ENCODE results near the gene ARNT2.

The ARNT2 gene

DNA sequence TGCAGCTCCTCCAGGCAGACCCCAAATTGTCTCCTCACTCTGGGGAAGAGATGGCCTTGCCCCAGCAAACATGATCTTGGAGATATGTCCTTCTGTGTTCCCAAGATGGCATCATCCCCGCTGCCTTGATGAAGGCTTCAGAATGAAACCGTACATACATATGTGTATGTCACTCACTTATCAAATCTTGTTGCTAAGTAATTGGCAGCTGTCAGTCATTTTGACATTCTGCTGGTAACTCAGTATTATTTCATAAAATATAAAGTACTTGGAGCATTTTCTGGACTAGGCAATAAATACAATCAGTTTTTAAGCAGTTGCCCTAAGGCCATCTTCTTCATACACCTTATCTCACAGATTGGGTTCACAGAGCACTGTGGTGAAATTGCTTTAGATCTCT lies 62.4 kb downstream of the ARNT2 start:
- no peak for DNase-seq (ENCODE audit: low spot score)

DNA sequence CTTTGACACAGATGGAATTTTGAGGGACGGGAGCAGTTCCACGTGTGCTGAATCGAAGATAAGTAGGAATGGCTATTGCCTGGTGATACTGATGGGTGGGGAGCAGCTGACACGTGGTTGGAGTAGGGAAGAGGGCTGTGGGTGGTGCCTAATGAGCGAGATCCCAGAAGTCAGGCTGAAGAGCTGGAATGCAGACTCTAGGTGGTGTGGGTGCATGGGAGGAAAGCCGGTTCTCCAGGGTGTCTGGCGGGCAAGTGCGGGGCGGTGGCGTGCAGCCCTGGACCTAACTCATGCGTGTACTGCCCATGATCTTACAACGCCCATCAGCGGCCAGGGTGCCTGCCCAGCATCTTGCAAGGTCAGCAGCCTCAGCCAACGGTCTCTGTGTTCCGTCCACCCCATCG lies 63.1 kb downstream of the ARNT2 start:
- DNase-seq (ENCODE audit: low spot score): no peak

DNA sequence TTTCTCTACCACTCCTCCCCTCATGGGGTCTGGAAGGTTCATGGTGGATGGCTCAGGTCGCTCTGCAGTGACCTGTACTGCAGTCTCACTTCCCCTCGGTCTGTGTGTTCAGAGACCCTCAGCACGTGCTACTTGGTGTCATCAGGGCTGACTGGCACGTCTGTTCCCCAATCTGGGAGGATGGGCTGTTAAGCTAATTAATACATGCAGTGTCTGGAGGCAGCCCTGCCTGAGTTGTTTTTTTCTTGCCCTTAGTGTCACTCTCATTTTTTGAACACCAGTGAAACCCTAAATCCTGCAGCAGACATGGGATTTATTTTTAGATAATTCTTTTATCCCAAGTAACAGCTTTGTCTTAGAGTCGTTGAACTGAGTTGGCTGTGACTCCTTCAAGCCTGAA lies 64.6 kb downstream of the ARNT2 start:
- DNase-seq (ENCODE audit: low spot score): no peak

DNA sequence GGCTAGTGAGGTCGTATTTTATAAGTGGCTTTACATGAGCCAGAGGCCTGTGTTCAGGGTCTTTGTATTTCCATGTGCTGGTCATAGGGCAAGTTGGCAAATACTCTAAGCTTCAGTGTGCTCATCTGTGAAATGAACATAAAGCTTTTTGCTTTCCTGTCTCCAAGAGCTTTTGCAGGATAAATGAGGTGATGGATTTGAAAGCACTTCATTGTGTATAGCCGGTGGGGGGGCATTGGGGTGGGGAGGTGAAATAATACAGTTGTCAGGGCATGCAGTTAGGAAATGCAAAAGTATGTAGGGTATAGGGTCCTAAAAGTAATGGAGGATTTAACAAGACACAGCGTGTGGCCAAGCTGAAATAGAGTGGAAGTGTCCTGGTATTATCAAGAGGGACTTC lies 67.7 kb downstream of the ARNT2 start:
- no peak for DNase-seq (ENCODE audit: low spot score)

DNA sequence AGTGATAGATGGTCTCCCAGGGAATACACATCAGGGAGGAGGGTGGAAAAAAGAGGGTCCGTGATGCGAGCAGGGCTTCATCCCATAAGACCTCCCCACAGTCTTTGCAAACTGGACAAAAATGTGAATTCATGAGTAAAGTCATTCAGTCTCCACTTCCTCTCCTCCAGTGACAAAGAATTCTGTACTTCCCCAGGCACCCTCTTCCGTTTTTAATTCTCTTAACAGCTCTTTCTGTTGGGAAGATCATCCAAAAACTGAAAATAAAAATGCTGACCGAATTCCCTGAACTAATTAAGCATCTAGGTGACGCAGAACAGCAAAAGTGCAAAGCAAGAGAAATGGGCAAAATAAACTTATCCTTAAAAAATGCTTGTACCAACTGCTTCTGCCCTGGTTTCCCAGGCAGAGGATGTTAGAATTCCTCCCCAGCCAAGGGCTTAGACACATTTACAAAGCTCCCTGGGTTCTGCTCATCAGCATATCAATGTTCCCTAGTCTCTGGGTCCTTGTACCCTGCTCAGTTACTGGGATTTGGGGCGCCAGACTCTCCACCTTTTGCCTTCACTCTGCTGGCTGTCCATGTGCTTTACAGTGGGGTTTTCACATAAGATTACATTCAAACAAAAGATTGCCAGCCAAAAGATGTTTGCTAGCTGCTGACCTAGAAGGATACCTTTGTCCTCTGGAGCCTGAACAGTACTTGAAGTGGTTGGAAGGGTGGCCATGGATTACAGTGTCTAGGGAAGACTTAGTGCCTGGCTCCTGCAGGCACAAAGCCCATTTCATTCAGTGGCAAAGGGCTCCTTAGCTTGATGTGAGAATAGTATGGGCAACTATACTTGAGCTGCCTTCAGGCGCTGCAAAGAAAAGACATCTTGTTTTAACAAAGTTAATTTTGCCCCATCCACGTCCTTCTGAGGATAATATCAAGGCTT lies 69.4 kb downstream of the ARNT2 start:
- no peak for DNase-seq (ENCODE audit: low spot score)

DNA sequence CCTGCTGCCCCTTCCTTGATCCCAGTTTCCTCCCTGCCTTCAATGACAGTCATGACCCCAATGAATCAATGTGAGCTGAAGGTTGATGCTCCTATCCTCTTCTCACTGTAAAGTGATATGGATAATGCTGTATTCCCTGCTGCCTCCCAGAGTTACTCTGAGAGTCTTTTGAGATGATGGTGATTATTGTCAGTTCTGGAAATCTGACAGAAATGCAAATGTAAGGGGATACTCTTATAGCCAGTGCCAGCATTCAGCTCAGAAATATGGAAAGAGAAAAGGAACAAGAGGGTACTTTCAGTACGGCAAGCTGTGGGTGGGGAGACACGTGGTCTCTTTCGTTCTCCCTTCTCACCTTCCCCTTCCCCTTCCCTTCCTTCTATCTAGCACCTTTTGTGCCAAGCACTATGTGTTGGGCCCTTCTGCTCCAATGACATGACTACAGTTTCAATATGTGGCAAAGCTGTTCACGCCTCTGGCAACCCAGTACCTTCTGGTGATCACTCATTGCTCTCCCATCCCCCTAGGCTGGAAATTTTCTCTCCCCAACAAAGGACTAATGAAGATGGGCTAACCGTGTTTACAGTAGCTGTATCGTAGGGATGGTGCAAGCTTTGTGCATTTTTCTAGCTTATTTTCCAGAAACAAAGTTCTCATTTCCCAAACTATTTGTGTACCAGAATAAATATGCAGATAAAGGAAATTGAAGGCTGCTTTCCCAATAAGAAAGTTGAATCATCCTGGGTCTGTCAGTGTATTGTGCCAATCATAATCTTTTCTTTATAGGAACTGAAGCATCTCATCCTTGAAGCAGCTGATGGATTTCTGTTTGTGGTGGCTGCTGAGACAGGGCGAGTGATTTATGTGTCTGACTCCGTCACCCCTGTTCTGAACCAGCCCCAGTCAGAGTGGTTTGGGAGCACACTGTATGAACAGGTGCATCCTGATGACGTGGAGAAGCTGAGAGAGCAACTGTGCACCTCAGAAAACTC lies 70.3 kb downstream of the ARNT2 start:
- DNase-seq (ENCODE audit: low spot score): no peak

DNA sequence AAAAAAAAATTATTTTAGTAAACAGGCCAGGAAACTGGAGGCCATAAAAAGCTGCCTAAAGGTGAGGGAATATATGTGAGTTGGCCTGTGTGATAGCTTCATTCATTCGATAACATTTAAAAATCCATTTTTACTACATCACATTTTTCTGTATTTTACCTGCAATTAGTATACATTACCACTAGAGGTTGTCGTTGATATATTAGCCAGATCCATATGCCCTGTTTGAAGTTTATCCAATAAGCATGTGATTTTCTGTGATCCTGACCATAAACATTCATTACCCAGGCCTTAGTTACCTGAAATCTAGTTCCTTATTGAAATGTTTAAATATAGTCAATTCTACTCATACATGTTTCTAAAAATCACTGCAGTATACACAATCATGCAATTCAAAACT lies 71.4 kb downstream of the ARNT2 start:
- no peak for DNase-seq (ENCODE audit: low spot score)

DNA sequence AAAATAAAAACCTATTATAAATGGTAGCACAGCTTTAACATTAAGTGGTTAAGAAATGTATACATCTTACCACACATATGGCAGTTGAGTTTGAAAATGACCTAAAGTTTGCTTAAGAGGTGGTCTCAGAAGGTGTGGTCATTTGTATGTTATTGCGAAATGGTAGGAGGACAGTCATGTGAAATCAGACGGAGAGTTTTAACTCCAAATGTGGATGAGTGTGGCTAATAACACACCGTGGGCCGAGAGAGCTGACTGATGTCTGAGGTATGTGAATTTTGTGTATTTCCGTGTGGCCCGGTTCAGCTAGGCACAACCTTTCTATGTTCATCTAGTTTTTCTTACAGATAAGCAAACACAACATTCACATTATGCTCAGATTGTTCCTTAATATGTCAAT lies 71.9 kb downstream of the ARNT2 start:
- DNase-seq (ENCODE audit: low spot score): no peak

DNA sequence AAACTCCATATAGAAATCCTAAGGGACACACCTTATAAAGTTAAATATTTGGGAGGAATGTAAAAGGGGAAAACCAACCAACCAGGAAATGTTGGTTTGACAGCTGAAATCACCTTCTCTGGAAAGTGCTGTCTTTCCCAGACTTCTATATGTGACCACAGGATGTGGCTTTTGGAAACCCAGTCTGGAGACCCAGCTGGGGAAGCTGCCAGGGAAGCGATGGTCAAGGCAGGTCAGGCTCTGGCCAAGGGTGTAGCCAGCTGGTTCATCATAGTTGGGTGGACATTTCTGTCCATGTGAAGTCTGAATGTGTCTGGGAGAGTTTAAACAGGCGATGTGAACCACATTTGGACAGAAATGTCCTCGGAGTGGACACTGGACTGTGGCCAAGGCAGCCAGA lies 73.9 kb downstream of the ARNT2 start:
- DNase-seq (ENCODE audit: low spot score): no peak

DNA sequence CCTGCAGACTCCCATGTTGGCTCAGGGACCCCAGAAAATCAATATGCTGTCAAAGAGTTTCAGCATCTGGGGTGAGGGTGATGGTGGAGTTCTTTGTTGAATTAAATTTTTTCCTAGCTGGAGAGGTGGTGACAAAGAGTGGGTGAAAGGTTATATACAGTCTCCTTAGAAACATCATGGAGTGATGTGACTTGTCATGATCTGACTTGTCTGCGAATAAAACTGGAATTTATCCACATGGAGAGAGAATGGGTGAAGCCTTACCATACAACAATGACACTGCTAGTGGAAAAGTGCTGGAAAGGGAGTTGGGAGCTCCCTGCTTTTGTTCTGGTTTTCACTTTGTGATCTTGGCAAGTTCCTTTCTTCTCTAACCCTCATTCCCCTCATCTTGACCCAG lies 75.0 kb downstream of the ARNT2 start:
- DNase-seq (ENCODE audit: low spot score): no peak

DNA sequence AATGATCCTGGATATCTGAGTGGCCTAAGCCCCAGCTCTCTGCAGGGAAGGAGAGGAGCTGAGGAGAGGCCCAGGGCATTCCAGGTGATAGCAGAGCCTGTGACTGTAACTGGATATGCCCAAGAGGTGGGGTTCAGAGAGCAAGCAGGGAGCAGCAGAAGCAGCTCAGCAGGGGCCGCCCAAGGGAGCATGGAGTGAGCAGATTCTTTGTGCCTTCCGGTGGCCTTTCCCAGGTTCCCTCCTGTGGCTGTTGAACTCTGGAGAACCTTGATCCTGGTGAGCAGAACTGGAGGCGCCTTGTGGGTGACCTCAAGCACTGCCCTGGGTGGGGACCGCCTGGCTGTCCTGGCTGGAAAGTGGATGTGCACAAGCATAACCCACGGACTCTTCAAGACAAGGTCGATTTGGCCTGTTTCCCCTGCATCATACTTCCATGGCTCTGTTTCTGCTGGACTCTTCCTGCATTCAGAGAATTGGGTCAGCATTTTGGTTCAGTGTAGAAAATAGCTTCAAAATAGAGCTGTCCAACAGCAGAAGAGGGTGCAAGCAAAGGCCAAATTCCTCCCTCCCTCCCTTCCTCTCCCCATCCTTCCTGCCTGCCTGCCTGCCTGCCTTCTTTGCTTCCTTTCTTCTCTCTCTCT lies 76.1 kb downstream of the ARNT2 start:
- no peak for DNase-seq (ENCODE audit: low spot score)

DNA sequence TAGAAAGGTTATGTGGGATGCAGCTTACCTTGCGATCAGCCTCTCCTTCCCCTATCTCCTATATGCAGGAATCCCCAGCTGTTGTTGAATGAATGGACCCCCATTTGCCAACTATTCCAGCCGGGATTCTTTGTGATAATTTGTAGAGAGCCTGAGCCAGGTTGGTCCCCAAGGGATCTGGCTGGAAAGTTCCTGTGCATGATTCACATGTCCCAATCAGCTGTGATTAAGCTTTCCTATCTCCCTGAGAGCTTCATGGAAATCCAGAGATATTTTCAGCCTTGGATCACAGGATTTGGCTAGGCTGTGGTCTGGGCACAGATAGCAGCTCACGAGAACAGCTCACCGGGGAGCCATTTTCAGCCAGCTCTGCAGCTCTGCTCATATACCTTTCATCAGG lies 76.7 kb downstream of the ARNT2 start:
- DNase-seq (ENCODE audit: low spot score): no peak

DNA sequence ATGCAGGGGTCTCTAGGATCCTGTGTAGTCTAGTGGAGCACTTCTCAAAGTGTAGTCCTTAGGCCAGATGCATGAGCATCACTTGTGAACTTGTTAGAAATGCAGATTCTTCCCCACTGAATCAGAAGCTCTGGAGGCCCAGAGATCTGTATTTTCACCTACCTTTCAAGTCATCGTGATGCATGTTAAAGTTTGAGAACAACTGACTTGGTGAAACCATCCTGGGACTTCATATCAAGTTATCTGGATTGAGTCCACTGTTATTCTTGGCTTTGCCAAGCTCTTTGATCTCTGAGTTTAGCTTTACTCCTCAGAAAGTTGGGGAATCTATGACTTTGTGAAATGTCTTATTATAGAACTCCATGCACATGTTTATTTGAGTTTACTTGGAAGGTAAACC lies 78.5 kb downstream of the ARNT2 start:
- no peak for DNase-seq (ENCODE audit: low spot score)

DNA sequence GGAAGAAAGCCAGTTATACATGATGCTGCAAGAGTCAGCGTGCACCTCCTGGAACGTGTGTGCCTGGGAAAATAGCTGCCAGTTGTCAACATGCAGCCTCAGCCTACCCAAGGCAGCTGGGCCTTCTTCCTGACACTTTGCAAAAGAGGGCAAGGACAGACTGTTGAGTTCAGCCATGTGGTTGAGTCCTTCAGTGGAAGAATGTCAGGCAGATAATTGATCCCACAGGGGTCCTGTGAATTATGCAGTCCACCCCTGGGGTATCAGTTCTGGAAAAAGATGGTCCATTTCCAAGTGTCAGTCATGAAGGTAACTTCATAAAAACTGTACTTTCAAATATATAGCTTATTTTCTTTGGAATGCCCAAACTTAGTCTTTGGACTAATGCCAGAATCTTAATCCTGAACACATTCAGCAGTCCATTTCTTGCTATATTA lies 79.6 kb downstream of the ARNT2 start:
- DNase-seq (ENCODE audit: low spot score): no peak

DNA sequence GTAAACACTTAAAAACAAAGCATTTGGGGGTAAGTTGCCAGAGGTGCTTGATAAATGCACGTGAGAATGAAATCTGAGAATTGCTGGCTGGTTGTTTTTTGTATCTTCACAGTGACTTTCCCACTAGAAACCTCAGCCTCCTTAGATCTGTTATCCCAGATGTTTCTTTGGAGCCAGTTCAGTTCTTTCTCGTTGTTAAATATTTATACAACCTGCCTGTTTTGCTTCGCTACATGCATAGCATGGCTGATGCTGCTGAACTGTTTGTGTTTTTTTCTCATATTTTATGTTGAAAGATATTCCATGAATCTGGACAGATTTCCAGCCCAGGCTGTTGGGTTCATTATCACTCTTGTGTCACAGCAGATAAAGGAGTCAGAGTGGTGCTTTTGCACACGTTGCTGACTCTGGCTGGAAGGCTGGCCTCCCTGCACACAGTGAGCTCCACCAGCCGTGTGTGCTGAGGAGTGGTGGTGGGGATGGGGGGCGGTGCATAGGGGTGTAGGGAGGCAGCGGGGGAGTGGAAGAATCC lies 80.2 kb downstream of the ARNT2 start:
- DNase-seq (ENCODE audit: low spot score): no peak

DNA sequence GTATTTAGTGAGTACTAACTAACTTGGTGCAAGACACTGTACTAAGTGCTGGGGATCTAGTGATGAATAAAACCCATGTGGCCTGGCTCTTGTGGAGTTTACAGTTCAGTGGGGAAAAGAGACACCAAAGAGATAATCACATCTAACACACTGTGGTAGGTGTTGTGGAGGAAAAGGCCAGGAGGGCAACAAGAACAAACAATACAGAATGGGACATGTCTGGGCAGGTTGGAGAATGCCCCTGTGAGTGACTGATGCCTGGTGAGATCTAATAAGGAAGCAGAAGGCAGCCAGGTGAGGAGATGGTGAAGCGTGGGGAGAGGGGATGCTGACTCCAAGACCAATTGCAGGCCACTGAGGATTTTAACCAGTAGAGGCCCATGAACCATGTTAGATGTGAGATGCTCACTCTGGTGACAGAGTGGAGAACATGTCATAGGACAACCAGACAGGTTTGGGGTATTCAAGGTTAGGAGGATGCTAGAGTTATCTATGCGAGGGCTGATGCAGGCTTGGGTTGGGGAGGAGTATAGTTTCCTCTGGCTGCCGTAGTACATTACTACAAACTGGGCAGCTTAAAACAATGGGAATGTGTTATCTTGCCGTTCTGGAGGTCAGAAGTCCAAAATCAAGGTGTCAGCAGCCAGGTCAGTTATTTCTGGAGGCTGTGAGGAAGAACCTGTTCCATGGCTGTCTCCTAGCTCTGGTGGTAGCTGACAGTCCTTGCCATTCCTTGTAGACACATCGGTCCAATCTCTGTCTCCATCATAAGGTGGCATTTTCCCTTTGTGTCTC lies 81.4 kb downstream of the ARNT2 start:
- no peak for DNase-seq (ENCODE audit: low spot score)

DNA sequence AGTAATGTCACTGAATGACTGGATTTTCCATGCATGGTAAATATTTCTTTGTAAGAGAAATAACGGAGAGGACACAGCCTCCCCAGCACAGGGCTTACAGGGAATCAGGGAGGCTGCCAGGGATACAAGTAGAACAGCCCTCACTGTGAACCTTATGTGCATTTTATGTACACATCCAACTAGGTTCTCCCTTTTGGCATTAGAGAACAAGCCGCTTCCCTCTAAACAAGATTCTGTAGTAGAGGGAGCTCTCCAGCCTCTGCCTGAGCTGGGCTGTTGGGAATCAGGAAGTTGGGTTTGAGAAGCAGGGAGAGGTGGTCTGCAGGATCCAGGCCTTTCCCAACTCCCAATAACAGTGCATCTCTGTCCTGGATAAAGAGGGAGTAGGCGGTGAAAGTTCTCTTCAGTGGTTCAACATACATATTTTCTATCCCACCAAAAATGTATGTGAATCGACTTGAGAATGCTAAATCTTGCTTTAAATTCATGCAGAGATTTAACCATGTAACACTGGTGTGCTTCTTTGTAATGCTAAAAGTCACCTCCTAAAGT lies 83.7 kb downstream of the ARNT2 start:
- no peak for DNase-seq (ENCODE audit: low spot score)

DNA sequence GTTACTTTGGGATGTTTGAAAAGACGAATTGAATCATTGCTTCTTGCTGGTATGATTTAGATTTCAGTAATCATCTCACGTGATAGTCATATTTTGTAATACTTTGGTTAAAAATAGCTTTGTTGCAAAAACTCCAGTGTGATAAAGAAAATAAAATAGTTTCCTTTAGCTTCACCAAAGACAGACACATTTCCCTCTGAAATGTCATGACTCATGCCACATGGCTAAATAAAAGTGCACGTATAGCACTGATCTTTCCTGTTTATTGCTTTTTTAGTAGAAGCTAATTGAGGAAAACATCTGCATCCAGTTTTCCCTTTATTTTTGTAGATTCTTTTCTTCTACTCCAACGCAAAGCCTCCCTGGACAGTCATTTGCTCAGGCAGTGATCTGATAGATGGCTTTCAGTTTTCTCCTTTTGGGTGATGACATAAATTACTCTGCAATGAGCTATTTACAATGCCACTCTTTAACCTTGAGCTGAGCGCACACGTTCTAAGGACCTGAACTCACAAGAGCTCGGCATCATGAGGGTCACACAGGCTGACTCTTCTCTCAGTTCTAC lies 84.9 kb downstream of the ARNT2 start:
- DNase-seq (ENCODE audit: low spot score): no peak

DNA sequence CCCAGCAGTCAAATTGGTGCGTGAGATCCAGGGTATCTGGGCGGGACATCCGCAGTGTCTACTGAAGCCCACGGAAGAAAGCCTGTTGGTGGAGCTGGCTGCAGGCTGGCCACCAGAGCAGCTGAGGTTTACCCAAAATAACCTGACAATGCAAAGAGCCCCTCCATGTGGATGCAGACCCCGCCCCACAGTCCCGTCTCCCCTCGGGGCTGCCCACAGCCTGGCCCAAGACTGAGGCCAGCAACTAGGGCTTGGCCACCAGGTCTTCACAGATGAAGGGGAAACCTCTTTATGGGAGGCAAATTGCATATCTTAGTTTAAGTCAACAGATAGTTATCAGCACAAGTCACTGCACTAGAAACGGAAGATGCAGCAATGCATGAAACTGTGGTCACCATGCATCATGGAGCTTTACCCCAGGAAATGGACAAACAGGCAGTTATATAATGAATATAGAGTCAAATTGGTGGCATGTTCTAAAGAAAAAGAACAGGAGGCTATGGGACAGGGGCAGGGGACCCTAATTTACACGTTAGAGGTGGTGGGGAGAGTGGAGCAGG lies 86.3 kb downstream of the ARNT2 start:
- DNase-seq (ENCODE audit: low spot score): no peak

DNA sequence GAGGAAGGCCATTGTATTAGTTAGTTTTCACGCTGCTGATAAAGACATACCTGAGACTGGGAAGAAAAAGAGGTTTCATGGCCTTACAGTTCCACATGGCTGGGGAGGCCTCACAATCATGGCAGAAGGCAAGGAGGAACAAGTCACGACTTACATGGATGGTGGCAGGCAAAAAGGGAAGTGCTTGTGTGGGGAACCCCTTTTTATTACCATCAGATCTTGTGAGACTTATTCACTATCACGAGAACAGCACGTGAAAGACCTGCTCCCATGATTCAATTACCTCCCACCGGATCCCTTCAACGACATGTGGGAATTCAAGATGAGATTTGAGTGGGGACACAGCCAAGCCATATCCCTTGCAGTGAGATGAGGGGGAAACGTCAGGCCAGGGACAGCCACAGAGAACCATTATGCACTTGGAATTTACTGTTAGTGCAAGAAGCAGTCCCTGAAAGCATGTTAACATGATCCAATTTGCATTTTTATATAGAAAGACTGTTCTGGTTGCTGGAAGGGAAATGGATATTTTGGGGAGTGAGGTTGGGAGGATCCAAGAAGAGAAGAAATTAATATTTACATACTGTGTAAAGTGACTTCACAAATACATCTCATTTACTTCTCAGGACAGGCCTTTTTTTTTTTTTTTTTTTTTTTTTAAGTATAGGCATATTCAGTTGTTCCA lies 87.1 kb downstream of the ARNT2 start:
- DNase-seq (ENCODE audit: low spot score): no peak
